ENCODE data around the gene HNRNPA3. TPM values are rescaled to one million over a fixed set of nuclear protein-coding genes. Genes with fewer than 3 reads are reported as not detected.
A peak's percentile ranks its signal among the peaks of the same experiment; 100 is the strongest.
"Not testable (repeated sequence)": the region's sequence is repeated elsewhere in the genome, so short reads cannot be mapped to it uniquely, and the experiment has no call there.

Gene HNRNPA3
- total RNA-seq, 1 donor from 2014 or later, result 70.4 TPM

DNA sequence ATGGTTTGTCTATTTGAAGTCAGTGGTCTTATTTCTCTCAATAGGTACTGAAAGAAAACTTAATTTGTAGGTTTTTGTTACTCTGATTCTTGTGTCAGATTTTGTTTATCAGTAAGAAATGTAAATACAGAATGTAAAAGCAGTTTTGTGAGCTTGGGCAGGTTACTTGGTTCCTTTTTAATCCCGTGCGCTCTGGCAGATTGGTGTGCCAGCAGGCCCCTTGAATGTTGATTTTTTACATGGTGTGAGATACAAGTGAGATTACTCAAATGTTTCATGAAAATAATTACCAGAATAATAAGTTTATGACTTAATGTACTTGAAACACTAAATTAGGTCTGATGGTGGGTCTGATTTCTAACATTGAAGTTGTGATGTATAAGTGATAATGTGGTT is 13.4 kb downstream of the HNRNPA3 start:
- no peak for DNase-seq
- ATAC-seq, result no peak
- intact Hi-C loops (cut with micrococcal nuclease), result no loop called here

DNA sequence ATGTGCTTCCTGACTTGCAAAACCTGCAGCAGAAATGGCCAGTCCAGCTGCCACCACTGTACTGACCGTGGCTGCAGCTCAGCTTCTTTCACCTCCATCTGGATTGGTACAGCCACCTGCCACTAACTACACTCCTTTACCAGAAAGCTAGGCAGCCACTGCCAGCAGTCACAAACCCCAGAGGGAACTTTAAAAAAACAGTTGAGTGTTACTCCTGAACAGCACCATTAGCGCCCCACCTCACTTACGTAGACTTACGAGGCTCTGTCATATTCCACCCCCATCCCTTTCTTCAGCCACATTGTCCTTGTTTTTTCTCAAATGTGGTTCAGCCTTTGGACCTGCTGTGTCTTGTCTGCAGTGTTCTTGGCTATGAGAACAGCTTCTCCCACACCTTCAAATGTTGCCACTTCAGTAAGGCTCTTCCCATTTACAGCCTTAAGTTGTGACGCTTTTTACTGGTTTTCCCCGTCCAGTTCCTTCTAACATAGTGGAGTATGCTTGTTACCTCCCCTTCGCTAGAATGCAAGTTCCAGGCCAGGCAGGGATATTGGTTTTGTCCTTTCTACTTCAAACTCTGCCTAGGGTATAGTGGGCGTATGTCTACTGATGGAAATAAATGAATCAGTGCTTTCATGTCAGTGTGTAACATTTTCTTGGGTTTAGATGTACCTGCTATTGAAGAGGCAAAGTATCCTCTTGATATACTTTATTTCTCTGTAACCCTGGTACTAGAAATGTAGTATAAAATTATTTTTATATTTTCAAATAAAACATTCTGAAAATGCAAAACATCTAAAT is 17.0 kb downstream of the HNRNPA3 start:
- peak; percentile 15 for ATAC-seq
- no peak for DNase-seq
- intact Hi-C loops (cut with micrococcal nuclease), result no loop called here

DNA sequence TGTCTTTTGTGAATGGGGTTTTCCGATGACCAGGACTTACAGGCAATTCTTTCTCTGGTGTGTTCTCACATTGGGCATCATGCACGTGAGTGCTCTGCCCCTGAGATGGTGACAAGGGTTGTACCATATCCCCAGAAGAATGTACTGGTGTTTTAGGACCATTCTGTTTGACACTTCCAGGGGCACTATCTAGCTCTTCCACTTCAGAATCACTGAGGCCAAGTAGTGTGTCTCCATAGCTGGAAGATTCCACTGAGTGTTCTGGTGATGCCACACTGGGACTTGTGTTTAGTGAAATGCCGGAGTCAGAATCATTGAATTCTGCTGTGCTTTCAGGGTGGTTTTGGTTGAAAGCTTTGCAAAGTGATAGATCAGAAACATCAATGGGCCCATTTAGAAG is 18.7 kb downstream of the HNRNPA3 start:
- intact Hi-C loops (cut with micrococcal nuclease), result no loop called here
- ATAC-seq (no peak), DNase-seq (no peak)

DNA sequence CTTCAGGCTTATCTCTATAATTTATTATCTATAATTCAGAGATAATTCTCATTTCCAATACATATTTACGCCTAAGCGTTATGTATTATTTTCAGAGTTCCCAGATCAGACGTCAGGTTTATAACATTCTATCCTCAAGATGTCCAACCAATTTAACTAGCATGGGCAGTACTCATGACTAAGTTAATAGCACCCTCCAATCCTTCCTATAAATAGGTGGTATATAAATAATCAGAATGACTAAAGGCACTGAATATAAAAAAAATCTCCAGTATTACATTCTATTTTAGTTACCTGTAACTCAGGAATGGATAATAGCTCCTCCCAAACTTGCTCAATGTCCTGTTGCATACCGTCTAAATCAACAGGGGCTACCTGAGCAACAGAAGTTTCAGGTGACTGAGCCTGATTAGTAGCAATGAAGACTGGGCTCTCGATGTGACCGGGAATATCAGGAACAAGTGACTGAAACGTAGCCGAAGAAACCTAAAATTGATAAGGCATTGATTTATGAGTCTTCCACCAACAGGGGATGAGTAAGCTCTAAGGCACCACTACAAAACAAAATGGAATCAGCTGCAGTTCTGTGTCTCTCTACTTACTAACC is 19.6 kb downstream of the HNRNPA3 start:
- DNase-seq (no peak), ATAC-seq (no peak)
- intact Hi-C loops (cut with micrococcal nuclease), result no loop called here

DNA sequence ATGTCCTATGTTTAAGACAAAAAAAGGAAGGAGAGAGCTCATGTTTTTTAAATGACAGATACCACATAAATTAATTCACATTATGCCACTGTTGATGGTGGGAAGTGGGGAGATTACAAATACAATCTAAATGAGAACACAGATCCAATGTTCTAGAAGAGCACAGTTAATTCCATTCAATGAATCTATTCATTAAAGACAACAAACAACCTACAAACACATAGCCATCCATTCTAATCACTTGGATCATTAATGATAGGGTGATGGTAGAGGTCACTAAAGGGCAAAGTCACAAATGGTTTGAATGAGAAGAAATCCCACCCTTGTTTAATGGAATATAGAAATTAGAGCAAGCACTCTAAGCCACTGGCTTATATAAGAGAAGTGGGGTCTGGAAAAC is 21.7 kb downstream of the HNRNPA3 start:
- intact Hi-C loops (cut with micrococcal nuclease), result no loop called here
- no peak for DNase-seq
- ATAC-seq, result no peak

DNA sequence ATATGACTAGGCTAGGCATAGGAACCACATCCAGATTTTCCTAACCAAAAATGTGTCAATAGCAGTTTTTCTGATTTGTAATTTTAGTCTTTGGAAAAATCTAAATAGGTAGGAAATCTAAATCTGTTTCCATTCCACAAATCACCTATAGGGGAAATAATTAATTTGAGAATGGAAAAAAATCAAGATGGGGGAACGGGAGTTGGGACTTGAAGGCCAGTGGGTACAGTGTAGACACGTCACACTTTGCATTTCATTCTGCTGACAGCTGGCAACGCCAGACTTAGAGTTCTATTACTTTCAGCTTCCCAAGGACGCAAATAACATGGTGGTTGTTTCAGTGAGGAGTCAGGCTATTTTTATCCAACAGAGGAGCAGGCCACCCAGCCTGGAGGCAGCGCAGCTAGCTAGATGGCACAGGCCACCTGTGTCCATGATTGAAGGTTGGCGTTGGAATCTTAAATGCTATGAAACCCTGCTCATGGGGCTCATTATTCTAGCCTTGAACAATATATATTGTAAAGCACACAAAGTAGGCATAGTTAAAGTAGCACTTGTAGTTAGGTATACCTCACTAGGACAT is 23.4 kb downstream of the HNRNPA3 start:
- ATAC-seq, result peak; percentile 82
- peak; percentile 55 for DNase-seq
- intact Hi-C loops (cut with micrococcal nuclease), result no loop called here

DNA sequence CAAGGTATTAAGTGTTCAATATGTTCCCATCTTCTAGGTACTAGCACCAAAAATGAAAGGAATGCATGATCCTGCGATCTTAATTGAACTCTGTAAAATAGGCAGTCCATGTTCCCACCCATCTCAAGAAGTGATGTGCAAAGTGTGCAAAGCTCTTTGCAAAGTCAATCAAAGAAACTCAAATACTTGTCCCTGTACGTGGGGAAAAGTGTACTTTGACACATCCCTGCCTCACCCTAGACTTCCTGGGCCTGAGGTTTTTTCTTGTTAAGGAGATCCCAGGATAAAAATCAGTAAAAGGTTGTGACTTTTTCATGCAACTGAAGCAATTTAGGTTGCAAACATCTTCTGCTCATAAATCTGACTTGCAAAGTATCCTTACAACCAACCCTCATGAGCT is 25.3 kb downstream of the HNRNPA3 start:
- ATAC-seq (no peak), DNase-seq (no peak)
- intact Hi-C loops (cut with micrococcal nuclease), result no loop called here

DNA sequence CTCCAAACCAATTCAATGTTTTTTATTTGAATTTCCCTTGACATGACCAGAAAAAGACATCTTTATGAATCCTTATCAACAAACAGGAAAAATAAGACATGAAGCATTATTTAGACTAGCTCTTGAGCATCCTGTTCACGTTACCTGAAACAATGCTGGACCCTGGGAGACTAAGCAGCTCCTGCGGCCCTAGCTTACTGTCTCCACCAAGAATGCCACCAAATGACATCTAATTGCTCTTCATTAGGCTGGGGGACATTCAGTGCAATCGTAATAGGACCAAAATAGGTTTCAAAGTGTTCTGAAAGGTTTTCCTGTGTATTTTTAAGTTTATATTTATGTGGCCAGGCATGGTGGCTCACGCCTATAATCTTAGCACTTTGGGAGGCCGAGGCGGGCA is 26.5 kb downstream of the HNRNPA3 start:
- DNase-seq (no peak), ATAC-seq (no peak)
- intact Hi-C loops (cut with micrococcal nuclease), result no loop called here

DNA sequence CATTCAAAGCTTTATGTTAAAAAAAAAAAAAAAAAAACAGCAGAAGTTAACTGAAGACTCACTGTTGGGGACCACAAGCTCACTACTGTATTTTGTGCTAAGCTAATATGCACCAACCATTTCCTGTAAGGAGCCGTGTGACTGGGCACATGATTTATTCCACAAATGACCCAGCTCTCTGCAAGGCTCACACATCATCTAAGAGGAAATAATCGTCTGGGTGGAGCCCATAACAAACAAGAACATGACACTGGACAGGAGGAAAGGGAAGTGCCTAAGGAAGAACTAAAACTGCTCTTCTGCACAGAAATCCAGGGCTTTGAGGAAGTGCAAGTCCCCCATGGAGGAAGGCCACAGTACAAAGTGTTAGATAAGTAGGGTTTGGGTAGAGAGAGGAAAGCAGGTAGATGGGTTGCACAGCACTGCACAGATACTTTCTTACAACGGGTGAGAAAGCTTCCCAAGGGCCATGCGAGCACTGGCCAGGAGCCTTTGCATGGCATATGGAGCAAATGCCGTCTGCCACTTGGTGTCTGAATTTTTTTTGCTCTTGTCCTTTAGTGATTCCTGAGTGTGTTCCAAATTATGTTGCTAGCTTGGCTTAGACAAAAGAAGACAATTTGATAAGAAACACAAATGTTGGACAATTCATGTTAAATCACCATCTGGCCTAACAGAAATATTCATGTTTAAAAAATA is 27.5 kb downstream of the HNRNPA3 start:
- ATAC-seq (peak; percentile 58), DNase-seq (no peak)
- intact Hi-C loops (cut with micrococcal nuclease), result no loop called here

DNA sequence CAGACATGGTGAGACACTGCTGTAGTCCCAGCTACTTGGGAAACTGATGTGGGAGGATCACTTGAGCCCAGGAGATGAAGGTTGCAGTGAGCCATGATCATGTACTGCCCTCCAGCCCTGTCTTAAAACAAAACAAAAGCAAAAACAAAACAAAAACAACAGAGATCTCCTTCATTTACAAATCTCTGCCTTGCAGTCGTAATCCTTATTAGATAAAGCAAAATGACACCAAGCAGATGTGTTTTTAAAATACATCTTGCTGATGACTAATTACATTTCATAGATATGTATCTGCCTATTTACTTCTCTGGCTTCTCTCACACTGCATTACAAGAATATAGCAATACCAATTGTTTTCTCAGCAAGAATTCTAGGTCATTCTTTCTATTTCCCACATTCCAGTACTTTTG is 29.1 kb downstream of the HNRNPA3 start:
- intact Hi-C loops (cut with micrococcal nuclease), result no loop called here
- no peak for ATAC-seq

DNA sequence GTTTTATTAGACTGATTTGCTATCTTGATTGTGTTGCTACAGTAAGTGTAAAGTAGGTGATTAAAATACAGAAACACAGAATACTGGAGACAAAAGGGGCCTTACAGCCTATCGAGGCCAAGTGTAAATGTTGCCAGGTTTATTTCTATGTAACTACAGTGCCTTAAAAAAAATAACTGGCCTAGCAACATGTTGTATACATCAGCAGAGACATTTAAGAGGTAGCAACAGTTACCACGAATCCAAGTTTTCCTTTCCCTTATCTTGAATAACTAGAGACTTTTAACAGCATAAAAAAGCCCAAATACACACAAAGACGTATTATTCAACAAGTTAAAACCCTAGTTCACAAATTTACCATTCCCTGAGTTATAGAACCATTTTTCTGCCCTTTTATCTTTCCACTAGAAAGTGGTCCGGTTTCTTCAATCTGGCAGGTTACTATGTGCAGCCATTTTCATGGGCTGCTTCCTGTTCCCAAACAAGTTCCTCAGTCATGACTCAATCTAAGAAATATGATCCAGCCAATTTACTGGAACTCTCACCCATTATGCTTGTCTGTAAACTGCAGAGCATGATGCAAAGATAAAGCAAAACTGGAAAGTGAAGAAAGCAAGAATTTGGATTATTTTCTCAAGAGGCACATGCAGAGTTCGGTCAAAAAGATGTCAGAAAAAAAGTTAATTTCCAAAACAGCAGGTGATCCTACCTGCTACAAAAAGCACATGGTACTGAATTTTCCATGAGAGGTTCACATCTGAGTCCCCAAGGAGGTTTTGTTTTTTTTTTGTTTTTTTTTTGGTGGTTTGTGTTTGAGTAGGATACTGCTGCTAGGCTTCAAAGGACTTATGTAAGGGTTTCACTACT is 29.8 kb downstream of the HNRNPA3 start:
- intact Hi-C loops (cut with micrococcal nuclease), result no loop called here
- peak; percentile 70 for ATAC-seq
- DNase-seq, result no peak

More for the DNA sequence above, 29.1 kb downstream of the HNRNPA3 start:
- no peak for DNase-seq

DNA sequence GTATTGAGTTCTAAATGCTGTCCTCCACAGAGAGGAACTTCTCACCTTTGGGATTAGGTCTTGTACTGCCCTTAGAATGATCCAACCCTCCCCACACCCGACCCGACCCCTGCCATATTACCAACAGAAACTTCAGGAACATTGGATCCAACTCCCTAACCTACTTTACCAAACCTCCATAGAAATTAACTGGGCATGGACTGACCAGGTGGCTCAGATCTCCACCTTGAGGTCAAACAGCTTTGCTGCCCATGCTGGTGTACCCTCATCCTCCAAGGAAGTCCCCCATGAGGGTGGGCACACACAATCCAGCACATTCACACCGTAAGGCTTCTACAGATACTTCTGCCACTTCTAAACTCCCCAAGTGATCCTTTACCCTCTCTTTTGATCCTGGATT is 30.5 kb downstream of the HNRNPA3 start:
- intact Hi-C loops (cut with micrococcal nuclease), result no loop called here
- no peak for DNase-seq
- ATAC-seq, result no peak

DNA sequence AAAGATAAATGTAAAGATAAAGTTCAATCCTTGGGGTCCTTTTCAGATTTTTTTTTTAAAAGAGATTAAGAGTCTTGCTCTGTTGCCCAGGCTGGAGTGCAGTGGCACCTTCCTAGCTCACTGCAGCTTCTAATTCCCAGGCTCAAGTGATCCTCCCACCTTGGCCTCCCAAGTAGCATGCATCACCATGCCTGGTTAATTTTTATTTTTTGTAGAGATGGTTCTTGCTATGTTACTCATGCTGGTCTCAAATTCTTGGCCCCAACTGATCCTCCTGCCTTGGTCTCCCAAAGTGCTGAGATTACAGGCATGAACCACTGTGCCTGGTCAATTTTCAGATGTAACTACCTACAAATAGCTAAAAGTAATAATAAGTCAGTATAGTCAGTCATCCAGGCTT is 30.9 kb downstream of the HNRNPA3 start:
- intact Hi-C loops (cut with micrococcal nuclease), result no loop called here
- DNase-seq (no peak), ATAC-seq (no peak)

DNA sequence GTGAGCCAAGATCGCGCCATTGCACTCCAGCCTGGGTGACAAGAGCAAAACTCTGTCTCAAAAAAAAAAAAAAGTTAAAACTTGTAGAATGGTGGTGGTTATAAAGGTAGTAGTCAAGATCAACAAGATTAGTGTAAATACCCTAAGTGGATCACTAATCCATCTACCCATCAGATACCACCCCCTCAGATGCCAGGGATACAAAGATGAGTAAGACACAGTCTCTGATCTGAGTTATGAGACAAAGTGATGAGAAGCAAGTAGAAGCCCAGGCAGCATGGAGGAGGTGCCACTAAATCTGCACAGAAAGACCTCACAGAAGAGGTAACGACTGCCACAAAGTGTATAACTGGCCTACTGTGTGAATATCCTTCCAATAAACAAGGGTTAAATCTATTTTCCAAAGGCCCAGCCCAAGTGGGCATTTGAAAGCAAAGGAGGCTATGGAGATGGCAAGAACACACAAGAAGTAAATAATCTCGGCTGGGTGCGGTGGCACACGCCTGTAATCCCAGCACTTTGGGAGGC is 31.7 kb downstream of the HNRNPA3 start:
- intact Hi-C loops (cut with micrococcal nuclease), result no loop called here
- no peak for DNase-seq
- no peak for ATAC-seq

DNA sequence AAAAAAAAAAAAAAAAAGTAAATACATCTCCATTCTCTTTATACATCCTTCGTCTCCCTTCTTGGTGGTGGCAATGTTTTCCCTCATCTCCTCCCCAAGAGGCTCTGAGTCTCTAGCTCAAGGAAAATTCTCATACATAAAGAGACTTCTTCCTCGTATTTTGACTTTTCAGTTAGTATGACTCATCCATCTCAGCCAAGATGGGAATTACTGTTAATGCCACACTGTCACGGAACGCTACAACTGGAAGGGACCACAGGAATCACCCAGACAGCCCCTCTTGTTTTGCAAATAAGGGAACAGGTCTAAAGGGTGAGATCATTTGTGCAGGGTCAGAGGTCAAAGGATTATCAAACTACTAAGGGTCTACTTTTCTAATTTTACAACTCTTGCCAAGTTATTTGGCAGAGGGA is 32.4 kb downstream of the HNRNPA3 start:
- intact Hi-C loops (cut with micrococcal nuclease), result no loop called here
- ATAC-seq, result no peak
- DNase-seq, result no peak

DNA sequence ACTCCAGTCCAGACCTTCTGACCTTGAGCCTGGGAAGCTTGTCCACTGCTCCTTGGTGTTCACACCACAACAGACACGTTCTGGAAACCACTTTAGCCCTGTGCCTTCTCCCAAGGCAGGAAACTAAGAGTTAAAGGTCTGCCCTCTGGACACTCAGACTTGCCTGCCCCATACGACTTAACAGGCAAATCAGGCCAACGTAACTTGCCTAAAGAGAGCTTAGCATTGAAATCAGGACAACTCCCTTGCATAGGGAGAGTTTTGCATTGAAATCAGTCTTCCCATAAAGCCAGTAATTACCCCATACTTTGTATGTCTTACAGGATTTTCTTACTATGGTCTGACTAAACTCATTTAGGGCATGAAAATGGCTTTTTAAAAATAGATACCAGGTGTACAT is 33.4 kb downstream of the HNRNPA3 start:
- DNase-seq (no peak), ATAC-seq (no peak)
- intact Hi-C loops (cut with micrococcal nuclease), result no loop called here

DNA sequence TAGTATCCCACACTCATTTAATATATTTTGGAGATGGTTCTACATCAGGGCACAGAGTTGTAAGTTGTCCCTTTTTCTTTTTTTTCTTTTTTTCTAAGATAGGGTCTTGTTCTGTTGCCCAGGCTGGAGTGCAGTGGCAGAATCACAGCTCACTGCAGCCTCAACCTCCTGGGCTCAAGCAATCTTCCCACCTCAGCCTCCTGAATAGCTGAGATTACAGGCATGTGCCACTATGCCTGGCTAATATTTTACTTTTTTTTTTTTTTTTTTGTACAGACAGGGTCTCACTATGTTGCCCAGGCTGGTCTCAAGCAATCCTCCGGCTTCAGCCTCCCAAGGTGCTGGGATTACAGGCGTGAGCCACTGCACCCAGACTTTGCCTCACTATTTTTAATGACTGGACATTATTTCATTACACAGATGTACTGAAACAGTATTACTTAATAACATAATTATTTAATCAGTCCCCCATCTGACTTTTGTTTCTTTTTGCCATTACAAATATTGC is 34.0 kb downstream of the HNRNPA3 start:
- DNase-seq; ATAC-seq; intact Hi-C loops (cut with micrococcal nuclease): not testable (repeated sequence)

DNA sequence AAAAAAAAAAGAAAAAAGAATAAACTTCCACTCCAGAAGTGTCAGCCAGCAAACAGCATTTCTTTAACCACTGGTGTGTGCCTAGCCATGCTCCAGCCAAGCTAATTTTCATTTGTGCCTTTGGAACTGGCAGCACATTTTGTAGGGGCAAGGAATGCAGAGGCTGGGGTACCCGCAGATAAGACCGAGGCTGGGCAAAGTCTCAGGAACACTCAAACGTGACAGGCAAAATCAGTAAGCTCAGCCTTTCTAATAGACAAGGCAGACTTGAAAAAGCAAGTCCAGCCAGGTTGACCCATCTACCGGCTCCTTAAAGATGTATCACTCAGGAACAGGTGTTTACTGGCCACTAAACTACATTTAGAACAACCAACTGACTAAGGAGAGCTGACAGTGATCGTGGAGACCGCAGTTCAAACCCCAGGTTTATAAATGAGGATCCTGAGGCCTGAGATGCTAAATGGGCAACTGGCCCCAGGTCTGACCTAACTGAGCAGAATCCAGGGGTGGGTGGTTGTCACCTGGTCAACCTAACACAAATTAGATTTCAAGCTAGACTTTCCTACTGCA is 35.2 kb downstream of the HNRNPA3 start:
- ATAC-seq (peak; percentile 14), DNase-seq (no peak)
- intact Hi-C loops (cut with micrococcal nuclease), result no loop called here

Measured in left ventricle myocardium superior (tissue), 1 donor.